ENCODE results near the gene CTNNA3. TPM values are rescaled to one million over a fixed set of nuclear protein-coding genes. Genes with fewer than 3 reads are reported as not detected.

Gene CTNNA3
- total RNA-seq, 1 experiment from 2014 or later, result 0.32 TPM

- no peak for ATAC-seq
- no peak overlapping the region for H3K9ac ChIP-seq (ENCODE audit: low read length)
- no peaks in the 10 kb centered on the region for H3K27me3 ChIP-seq (ENCODE audit: insufficient read depth, low read length)
- H3K79me2 ChIP-seq (ENCODE audit: insufficient read depth, low read length), result no peaks in the 10 kb centered on the region
- H3K9me2 ChIP-seq (ENCODE audit: insufficient read depth), result no peaks in the 10 kb centered on the region
- BruUV-seq (replicated peaks), result no TSS peak
- TF ChIP-seq YY1 (IDR thresholded peaks at IDR 0.05; ENCODE audit: extremely low read depth, insufficient replicate concordance, low read depth, low read length), result no peak
- TF ChIP-seq CBX3 (IDR thresholded peaks at IDR 0.05; ENCODE audit: low read depth), result no peak
- no peak for TF ChIP-seq SP1 (IDR thresholded peaks at IDR 0.05; ENCODE audit: low read depth)
- TF ChIP-seq, protein P1, sequence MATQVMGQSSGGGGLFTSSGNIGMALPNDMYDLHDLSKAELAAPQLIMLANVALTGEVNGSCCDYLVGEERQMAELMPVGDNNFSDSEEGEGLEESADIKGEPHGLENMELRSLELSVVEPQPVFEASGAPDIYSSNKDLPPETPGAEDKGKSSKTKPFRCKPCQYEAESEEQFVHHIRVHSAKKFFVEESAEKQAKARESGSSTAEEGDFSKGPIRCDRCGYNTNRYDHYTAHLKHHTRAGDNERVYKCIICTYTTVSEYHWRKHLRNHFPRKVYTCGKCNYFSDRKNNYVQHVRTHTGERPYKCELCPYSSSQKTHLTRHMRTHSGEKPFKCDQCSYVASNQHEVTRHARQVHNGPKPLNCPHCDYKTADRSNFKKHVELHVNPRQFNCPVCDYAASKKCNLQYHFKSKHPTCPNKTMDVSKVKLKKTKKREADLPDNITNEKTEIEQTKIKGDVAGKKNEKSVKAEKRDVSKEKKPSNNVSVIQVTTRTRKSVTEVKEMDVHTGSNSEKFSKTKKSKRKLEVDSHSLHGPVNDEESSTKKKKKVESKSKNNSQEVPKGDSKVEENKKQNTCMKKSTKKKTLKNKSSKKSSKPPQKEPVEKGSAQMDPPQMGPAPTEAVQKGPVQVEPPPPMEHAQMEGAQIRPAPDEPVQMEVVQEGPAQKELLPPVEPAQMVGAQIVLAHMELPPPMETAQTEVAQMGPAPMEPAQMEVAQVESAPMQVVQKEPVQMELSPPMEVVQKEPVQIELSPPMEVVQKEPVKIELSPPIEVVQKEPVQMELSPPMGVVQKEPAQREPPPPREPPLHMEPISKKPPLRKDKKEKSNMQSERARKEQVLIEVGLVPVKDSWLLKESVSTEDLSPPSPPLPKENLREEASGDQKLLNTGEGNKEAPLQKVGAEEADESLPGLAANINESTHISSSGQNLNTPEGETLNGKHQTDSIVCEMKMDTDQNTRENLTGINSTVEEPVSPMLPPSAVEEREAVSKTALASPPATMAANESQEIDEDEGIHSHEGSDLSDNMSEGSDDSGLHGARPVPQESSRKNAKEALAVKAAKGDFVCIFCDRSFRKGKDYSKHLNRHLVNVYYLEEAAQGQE (IDR thresholded peaks at IDR 0.05; ENCODE audit: low read depth), result no peak
- TF ChIP-seq POLR2A (IDR thresholded peaks at IDR 0.05; ENCODE audit: borderline replicate concordance, extremely low read depth, insufficient read depth, insufficient read length), result no peak
- no peak for TF ChIP-seq EGR1 (IDR thresholded peaks at IDR 0.05; ENCODE audit: low read depth)
- no peak for TF ChIP-seq ATF3 (IDR thresholded peaks at IDR 0.05)
- no peak for TF ChIP-seq ELF1 (IDR thresholded peaks at IDR 0.05; ENCODE audit: borderline replicate concordance, low read depth)
- no peak for TF ChIP-seq ZNF274 (IDR thresholded peaks at IDR 0.05; ENCODE audit: low read depth, low read length)
- TF ChIP-seq JUND (IDR thresholded peaks at IDR 0.05), result no peak
- TF ChIP-seq FOSL1 (IDR thresholded peaks at IDR 0.05; ENCODE audit: low read depth), result no peak
- TF ChIP-seq SRF (IDR thresholded peaks at IDR 0.05; ENCODE audit: low read depth), result no peak
- no peak for TF ChIP-seq ZBTB33 (IDR thresholded peaks at IDR 0.05; ENCODE audit: extremely low read depth, insufficient replicate concordance, low read length)
- no peak for TF ChIP-seq MAX (IDR thresholded peaks at IDR 0.05)
- no peak for TF ChIP-seq TCF7L2 (IDR thresholded peaks at IDR 0.05; ENCODE audit: borderline replicate concordance, extremely low read depth, insufficient read depth, insufficient read length)
- no peak for TF ChIP-seq CTCF (IDR thresholded peaks at IDR 0.05 in 2 of 3, conservative IDR thresholded peaks at IDR 0.05 in 1 of 3; ENCODE audit: borderline replicate concordance in 1 of 3, insufficient read depth in 1 of 3, low read depth in 2 of 3, low read length in 2 of 3)
- no peak for TF ChIP-seq SIN3A (IDR thresholded peaks at IDR 0.05; ENCODE audit: low read depth)
- DNase-seq (ENCODE audit: low read depth, low spot score), result no peak
- no peak overlapping the region for H2AFZ ChIP-seq (ENCODE audit: low read depth, low read length, poor library complexity, severe bottlenecking)
- H3K27ac ChIP-seq (ENCODE audit: low read depth, low read length), result no peak overlapping the region
- no peaks in the 10 kb centered on the region for H3K9me3 ChIP-seq (ENCODE audit: control insufficient read depth in 1 of 2, insufficient read depth in 1 of 2, low read depth in 1 of 2, low read length in 2 of 2)
- H3K4me1 ChIP-seq (ENCODE audit: control insufficient read depth in 1 of 2, insufficient read depth in 2 of 2, low read length in 2 of 2), result no peaks in the 10 kb centered on the region
- ChIA-PET CTCF (no interaction called here), RAD21 (ENCODE audit: low non-redundant PET in 1 of 2, low total read pairs in 2 of 2, uncharacterized antibody in 2 of 2, unreplicated experiment in 2 of 2) (no interaction called here), POLR2A (no interaction called here)
- no peaks in the 10 kb centered on the region for H3K36me3 ChIP-seq (ENCODE audit: control insufficient read depth in 1 of 2, insufficient read depth in 2 of 2, low read length in 2 of 2)
- no peak overlapping the region for H3K4me3 ChIP-seq (replicated peaks in 1 of 2; ENCODE audit: low read depth in 1 of 2, low read length in 2 of 2)
- H4K20me1 ChIP-seq (ENCODE audit: insufficient read depth), result no peaks in the 10 kb centered on the region
- no peak overlapping the region for H3K4me2 ChIP-seq (ENCODE audit: low read length)
- intact Hi-C loops (cut with micrococcal nuclease), result loop anchor here (10.0 kb wide), 1 partner anchor 287 kb away; the partner anchor contains the start of gene LRRTM3
Measured at GRCh38 chr10:66637273-66638036, 1058.5 kb downstream of the CTNNA3 start.
